HepG2 (cell line): ENCODE data around the gene IP6K3. TPM values are rescaled to one million over a fixed set of nuclear protein-coding genes. Genes with fewer than 3 reads are reported as not detected.

Experiments used
- ATAC-seq: fragments of 200-7000 bp; cut with Tn5 transposase; 3 replicates; pipeline ENCODE4 v1.9.1; 2020; ENCODE audit warnings: mild to moderate bottlenecking, moderate library complexity
- BruUV-seq: library from RNA; stranded (reverse); fragments of 400-500 nt; replicated peaks from 2 replicates; lab custom pipeline; 2021; lab: Mats Ljungman, UMichigan
- CTCF ChIA-PET: fragments of 300-600 bp; formaldehyde crosslinking; extraction: SDS; loops from one replicate; lab custom pipeline; 2021; ENCODE audit warnings: low total read pairs, inconsistent platforms, low intra/inter-chr PET ratio; lab: Yijun Ruan, JAX
- POLR2A ChIA-PET: fragments of 350-600 bp; sonication (Branson Sonifier 250); formaldehyde crosslinking; loops from one replicate; lab custom pipeline; 2020; ENCODE audit warnings: antibody characterized with exemption, inconsistent platforms; lab: Yijun Ruan, JAX
- DNase-seq: peaks from one replicate; pipeline ENCODE4 v3.0.0-alpha.2; 2015; ENCODE audit warnings: low spot score
- FAIRE-seq: peaks from 3 replicates; lab custom pipeline; 2011; peaks lifted over from hg19 to GRCh38; lab: Jason Lieb, UNC
- H2AFZ ChIP-seq: one replicate; pipeline ENCODE4 v1.6.1; 2011; ENCODE audit warnings: low read length, inconsistent platforms
- H3K27ac ChIP-seq: fragments of 300-600 bp; 3 replicates; pipeline ENCODE4 v1.8.0; 2011; ENCODE audit warnings: mixed run types, mild to moderate bottlenecking, mixed read lengths, low read length, inconsistent platforms; ENCODE audit not compliant: insufficient read depth; ENCODE audit errors: extremely low read length
- H3K27me3 ChIP-seq, 2 experiments: fragments of 200-600 bp in 1 of 2; 2 replicates in 1 of 2; 3 replicates in 1 of 2; pipeline versions ENCODE4 v1.6.0 to v1.8.0; 2011; ENCODE audit warnings: low read length in 2 of 2, mild to moderate bottlenecking in 2 of 2, moderate library complexity in 2 of 2, inconsistent platforms in 1 of 2; ENCODE audit not compliant: insufficient read depth in 2 of 2, control insufficient read depth in 1 of 2
- H3K36me3 ChIP-seq, 2 experiments: fragments of 200-600 bp in 1 of 2; replicated peaks in 1 of 2; 2 replicates in 1 of 2; 3 replicates in 1 of 2; pipeline versions ENCODE4 v1.5.1 to v1.8.0; 2011; ENCODE audit warnings: low read length in 2 of 2, inconsistent platforms in 1 of 2; ENCODE audit not compliant: insufficient read depth in 2 of 2, control insufficient read depth in 1 of 2
- H3K4me1 ChIP-seq: 2 replicates; pipeline ENCODE4 v1.5.1; 2012; ENCODE audit warnings: low read length, inconsistent platforms; ENCODE audit not compliant: insufficient read depth
- H3K4me2 ChIP-seq: 2 replicates; pipeline ENCODE4 v1.6.0; 2011; ENCODE audit warnings: low read depth, low read length, inconsistent platforms
- H3K4me3 ChIP-seq, 3 experiments: fragments of 200-600 bp in 1 of 3; sonication (generic), shearing (Covaris generic) in 1 of 3; replicated peaks in 1 of 3; 2 replicates each; pipeline ENCODE4 v1.5.1; 2011 to 2016; ENCODE audit warnings: low read length in 3 of 3, inconsistent platforms in 2 of 3, low read depth in 2 of 3, mild to moderate bottlenecking in 2 of 3, control low read depth in 1 of 3, mixed read lengths in 1 of 3; ENCODE audit not compliant: insufficient read depth in 1 of 3
- H3K79me2 ChIP-seq: one replicate; pipeline ENCODE4 v1.6.1; 2011; ENCODE audit warnings: low read length, inconsistent platforms; ENCODE audit not compliant: insufficient read depth
- H3K9ac ChIP-seq: 2 replicates; pipeline ENCODE4 v1.6.0; 2011; ENCODE audit warnings: mild to moderate bottlenecking, low read depth, low read length, inconsistent platforms; ENCODE audit not compliant: insufficient read depth
- H3K9me3 ChIP-seq: 2 replicates; pipeline ENCODE4 v1.5.1; 2012; ENCODE audit warnings: mild to moderate bottlenecking, low read length
- H4K20me1 ChIP-seq: 2 replicates; pipeline ENCODE4 v1.6.0; 2011; ENCODE audit warnings: inconsistent platforms, mild to moderate bottlenecking, low read length, moderate library complexity; ENCODE audit not compliant: insufficient read depth
- CBX2 ChIP-seq, 2 experiments: fragments of 200-600 bp in 1 of 2; sonication (generic); formaldehyde crosslinking in 1 of 2; IDR thresholded peaks; 2 replicates each; pipeline versions ENCODE4 v1.7.0 to v1.8.1; 2018 to 2022; ENCODE audit warnings: low read depth in 2 of 2, low read length in 1 of 2, mild to moderate bottlenecking in 1 of 2, missing genetic modification reagents in 1 of 2
- CREM ChIP-seq, 2 experiments: sonication (generic) in 1 of 2; formaldehyde crosslinking in 1 of 2; IDR thresholded peaks; 2 replicates each; pipeline versions ENCODE4 v1.4.0 to v1.6.1; 2016 to 2020; ENCODE audit warnings: antibody characterized with exemption in 1 of 2, mild to moderate bottlenecking in 1 of 2, missing genetic modification reagents in 1 of 2
- GMEB1 ChIP-seq: sonication (generic); formaldehyde crosslinking; IDR thresholded peaks from 2 replicates; pipeline ENCODE4 v1.5.1; 2020; ENCODE audit warnings: missing genetic modification reagents, mild to moderate bottlenecking, borderline replicate concordance
- HOXA3 ChIP-seq: sonication (generic); formaldehyde crosslinking; IDR thresholded peaks from 2 replicates; pipeline ENCODE4 v1.5.0; 2020; ENCODE audit warnings: missing genetic modification reagents
- KLF12 ChIP-seq: sonication (generic); formaldehyde crosslinking; IDR thresholded peaks from 2 replicates; pipeline ENCODE4 v1.4.0; 2020; ENCODE audit warnings: missing genetic modification reagents, borderline replicate concordance
- MEIS1 ChIP-seq: sonication (generic); formaldehyde crosslinking; IDR thresholded peaks from 2 replicates; pipeline ENCODE4 v1.9.0; 2021; ENCODE audit warnings: mild to moderate bottlenecking, missing genetic modification reagents, moderate library complexity, borderline replicate concordance
- MYC ChIP-seq: sonication (generic); formaldehyde crosslinking; IDR thresholded peaks from 2 replicates; pipeline ENCODE4 v1.9.0; 2021; ENCODE audit warnings: missing genetic modification reagents, borderline replicate concordance
- NFIC ChIP-seq: IDR thresholded peaks from 2 replicates; pipeline ENCODE4 v1.6.1; 2012; ENCODE audit warnings: mild to moderate bottlenecking, low read length, inconsistent platforms
- SETDB1 ChIP-seq: sonication (generic); formaldehyde crosslinking; IDR thresholded peaks from 2 replicates; pipeline ENCODE4 v1.5.1; 2020; ENCODE audit warnings: missing genetic modification reagents, mild to moderate bottlenecking, borderline replicate concordance
- ZNF18 ChIP-seq: sonication (generic); formaldehyde crosslinking; IDR thresholded peaks from 2 replicates; pipeline ENCODE4 v1.8.0; 2022; ENCODE audit warnings: mild to moderate bottlenecking, missing genetic modification reagents; ENCODE audit not compliant: insufficient replicate concordance
- WGBS: methylation state at CpG from one replicate; pipeline ENCODE4 v1.1.6; 2017; ENCODE audit warnings: low lambda C conversion rate; 5-methylcytosine and 5-hydroxymethylcytosine counted together
- in situ Hi-C: cut with HindIII; loops from 2 replicates; pipeline ENCODE4 v1.10.0; 2017; ENCODE audit warnings: low pct_unique_long_range_greater_than_20kb; ENCODE audit not compliant: extremely low pct_ligation_motif_present
- intact Hi-C: fragments of 100-400 bp; cut with micrococcal nuclease; formaldehyde crosslinking; loops from one replicate; pipeline ENCODE4 v1.10.0; 2022; ENCODE audit not compliant: unreplicated experiment
- polyA plus RNA-seq, 8 experiments: library from polyadenylated mRNA; depleted of rRNA in 3 of 8; stranded (reverse) in 7 of 8; unstranded in 1 of 8; fragments of >200 nt; fragmentation: Illumina TruSeq in 4 of 8; extraction: Trizol in 4 of 8; gene quantifications; 2 replicates each; pipeline versions ENCODE4 v1.2.1 to v1.2.3, GENCODE V29; 2011 to 2016; ENCODE audit warnings: low read depth in 4 of 8, missing spikeins in 1 of 8, mixed read lengths in 1 of 8; ENCODE audit not compliant: insufficient read depth in 1 of 8
- total RNA-seq, 5 experiments: library from RNA; depleted of rRNA; stranded (reverse); fragments of >200 nt; fragmentation: Illumina TruSeq; extraction: Trizol; gene quantifications; 2 replicates each; pipeline ENCODE4 v1.2.3, GENCODE V29; 2016; ENCODE audit warnings: low read depth in 1 of 5

IP6K3 gene
- total and polyA plus RNA-seq, 2 of the 13 experiments (the other 11 are each of a cell fraction or from before 2014, with no cell fraction given) = 0.11 to 0.18 TPM

DNA sequence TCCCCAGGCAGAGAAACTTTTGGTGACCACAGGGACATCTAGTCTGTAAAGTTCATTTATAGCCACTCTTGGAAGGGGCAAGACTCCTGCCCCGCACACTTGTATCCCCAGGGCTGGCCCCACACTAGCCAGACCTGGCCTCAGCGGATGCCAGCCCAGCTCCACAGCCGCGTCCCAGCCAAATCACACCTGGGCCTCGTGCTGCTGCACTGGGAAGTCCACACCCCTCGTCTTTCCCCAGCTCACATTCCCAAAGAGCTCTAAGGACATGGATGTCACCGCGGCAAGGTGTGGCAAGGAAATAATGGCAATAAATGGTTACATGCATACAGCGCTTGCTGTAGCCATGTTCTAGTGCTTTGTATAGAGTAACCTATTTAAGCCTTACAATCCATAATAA is 8.6 kb downstream of the IP6K3 start:
- Histone ChIP-seq H2AFZ (no peak overlapping the region), H3K79me2 (no peaks in the 10 kb centered on the region), H3K9ac (no peak overlapping the region), H4K20me1 (no peaks in the 10 kb centered on the region), H3K27ac (no peak overlapping the region), H3K4me3 (no peak overlapping the region), H3K27me3 (no peaks in the 10 kb centered on the region), H3K4me1 (peaks cover 22% of the 10 kb centered on the region), H3K9me3 (no peaks in the 10 kb centered on the region), H3K4me2 (no peak overlapping the region), H3K36me3 (no peaks in the 10 kb centered on the region)
- 83% methylated on average over 8 of the region's 9 CpGs for WGBS
- in situ Hi-C loops (no loop called here), intact Hi-C loops (no loop called here)
- CTCF ChIA-PET = no interaction called here
- no peak for ATAC-seq
- no peak for FAIRE-seq
- POLR2A ChIA-PET = interaction anchor here (1.6 kb wide), 1 partner anchor 27 kb away, joined by 5 read pairs; the partner anchor contains the start of gene UQCC2
- BruUV-seq = no TSS peak
- TF ChIP-seq NFIC (no peak), GMEB1 (CRISPR knock-in tag) (no peak), MEIS1 (CRISPR knock-in tag) (no peak), KLF12 (no peak), CBX2 (IDR thresholded peaks at IDR 0.05; ENCODE audit: low read depth, low read length) (no peak), CBX2 (CRISPR knock-in tag; IDR thresholded peaks at IDR 0.05; ENCODE audit: low read depth) (no peak), CREM (IDR thresholded peaks at IDR 0.05) (no peak), CREM (CRISPR knock-in tag; IDR thresholded peaks at IDR 0.05) (no peak), HOXA3 (CRISPR knock-in tag) (no peak), SETDB1 (CRISPR knock-in tag) (no peak), MYC (CRISPR knock-in tag) (no peak), ZNF18 (CRISPR knock-in tag) (no peak)
- DNase-seq = no peak
